Smooth muscle cell of the brain vasculature (primary cell): Measurements from ENCODE around the gene PCSK2.

Experiments used
- DNase-seq: peaks from one replicate; pipeline ENCODE4 v3.0.0-alpha.2; 2012; ENCODE audit warnings: low read depth, low spot score

Gene PCSK2

DNA sequence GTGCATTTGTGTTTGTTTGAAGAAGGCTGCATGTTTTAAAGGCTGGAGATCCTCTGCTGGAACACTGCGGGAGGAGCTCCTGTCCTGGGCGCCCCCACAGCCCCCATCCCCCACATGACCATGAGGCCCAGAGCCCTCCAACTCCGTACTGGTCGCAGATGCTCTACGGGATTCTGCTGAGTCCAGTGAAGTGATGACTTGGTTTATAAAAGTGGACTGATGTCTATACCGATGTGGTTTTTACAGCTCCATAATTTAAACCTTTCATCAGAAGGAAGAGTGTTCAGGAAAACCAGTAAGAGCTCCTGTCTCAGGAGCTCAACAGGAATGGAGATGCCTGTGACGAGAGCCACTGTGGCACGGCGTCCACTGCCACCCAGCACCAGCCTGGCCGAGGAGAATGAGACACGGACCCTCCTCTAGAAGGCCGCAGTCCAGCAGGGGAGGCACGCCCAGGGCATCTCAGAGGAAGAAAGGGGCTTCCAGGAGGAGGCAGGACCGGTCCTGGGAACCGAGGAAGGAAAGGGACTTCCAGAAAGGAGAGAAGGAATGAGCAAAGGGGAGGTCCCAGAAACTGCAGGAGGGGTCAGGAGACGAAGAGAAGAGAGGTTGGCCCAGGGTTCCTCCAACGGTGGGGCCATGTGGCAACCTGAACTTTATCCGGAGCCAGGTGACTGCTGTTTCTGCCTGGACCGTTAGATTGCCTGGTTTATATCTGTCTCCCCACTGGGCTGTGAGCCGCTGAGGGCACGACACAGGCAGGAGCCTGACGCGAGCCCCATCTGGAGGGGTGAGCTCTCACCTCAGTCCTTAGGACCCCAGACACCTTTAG lies 277.4 kb downstream of the PCSK2 start:
- no peak for DNase-seq

GRCh38 chr20:17504898-17505635 lies 278.2 kb downstream of the PCSK2 start:
- DNase-seq: peak; percentile 17

DNA sequence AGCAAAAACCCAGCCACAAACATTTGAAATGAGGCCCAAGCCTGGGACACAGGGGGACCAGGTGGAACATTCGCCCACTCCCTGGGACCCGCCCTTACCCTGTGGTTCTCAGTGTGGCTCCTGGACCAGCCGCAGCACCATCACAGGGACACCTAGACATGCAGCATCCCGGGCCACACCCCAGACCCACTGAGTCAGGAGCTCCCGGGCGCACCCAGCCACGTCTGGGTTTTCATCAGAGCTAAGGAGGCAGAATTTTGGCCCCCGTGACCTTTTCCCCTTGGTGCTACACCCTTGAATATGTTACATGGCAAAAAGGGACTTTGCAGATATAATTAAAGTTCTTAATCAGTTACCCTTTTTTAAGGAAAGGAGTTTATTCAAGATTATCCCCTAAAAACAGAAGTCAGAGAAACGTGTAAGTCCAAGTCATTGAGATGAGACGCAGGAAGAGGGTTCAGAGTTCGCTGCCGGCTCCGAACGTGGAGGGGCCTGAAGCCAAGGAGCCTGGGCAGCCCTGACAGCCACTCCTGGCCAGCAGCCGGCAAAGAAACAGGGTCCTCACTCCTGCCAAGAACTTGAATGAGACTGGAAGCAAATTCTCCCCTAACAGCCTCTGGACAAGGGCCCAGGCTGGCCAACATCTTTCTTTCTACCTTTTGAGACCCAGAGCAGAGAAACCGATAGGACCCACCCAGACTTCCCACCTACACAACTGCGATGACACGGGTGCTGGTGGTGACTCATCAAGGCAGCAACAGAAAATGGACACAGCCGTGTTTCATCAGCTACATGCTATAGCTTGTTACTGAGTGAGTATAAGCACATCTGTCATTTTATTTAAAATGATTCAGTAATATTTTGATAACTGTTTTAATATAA lies 279.0 kb downstream of the PCSK2 start:
- DNase-seq: no peak

- DNase-seq: no peak
Measured at GRCh38 chr20:17507032-17507431, 280.2 kb downstream of the PCSK2 start.

DNA sequence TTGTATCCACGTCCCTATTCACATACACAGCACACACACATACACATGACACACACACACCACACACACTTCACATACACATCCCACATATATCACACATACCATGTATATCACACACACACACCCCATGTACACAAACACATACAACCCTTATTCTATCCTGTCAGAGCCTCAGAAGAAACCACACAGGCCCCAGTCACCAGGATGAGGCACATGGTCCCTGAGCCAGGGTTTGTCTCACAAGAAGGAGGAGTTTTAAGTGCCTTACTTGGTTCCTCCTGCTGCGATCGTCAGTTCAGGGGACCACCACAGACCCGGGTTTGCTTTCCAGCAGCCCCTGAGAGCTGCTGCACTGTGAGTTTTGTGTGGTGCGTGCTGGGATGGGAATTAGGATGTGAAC lies 280.7 kb downstream of the PCSK2 start:
- DNase-seq: no peak

DNA sequence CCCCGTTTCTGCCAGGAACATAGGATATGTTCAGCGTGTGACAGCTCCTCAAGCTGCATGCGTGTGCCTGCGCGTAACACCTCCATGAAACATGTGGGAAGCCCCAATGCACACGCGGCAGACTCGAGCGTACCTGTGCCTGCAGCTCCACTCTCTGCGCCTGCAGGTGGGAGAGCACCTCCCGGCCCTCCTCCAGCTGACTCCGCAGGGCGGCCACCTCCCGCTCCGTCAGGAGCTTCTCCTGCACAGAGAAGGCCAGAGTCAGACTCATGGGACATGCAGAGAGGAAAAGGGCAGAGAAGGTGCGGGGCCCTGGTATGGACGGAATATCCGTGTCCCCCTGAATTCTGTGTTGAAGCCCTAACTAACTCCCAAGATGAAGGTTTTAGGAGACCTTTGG lies 281.9 kb downstream of the PCSK2 start:
- DNase-seq: no peak

DNA sequence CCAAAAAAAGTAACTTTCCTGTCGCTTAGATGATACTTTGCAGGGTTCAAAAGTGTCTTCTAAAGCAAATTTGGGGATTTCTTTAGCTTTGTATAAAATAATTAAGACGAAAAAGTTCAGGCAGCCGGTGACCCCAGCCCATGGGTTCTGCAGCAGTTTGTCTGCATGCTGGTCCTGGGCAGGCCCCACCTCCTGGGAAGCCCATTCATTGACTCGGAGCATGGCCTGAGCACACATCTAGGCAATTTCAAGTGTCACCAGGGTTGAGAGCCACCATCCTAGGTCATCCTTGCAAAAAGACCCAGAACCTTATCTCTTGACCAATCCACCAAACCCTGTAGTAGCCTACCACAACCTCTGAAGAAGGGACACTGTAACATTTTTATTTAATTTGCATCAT lies 283.7 kb downstream of the PCSK2 start:
- no peak for DNase-seq

DNA sequence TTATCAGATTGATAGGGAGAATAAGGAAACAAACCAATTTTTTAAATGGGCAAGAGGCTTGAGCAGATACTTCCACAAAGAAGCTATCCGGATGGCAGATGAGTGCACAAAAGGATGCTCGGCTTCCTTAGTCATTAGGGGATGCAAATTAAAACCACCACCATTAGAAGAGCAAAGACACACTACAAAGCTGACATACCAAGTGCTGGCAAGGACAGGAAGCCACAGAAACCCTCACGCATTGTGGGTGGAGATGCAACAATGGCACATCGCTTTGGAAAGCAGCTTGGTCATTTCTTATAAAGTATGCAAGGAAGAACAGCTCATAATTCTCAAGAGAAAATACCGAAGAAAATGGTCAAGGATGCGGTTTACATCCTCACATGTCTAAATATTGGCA lies 284.6 kb downstream of the PCSK2 start:
- DNase-seq: no peak

DNA sequence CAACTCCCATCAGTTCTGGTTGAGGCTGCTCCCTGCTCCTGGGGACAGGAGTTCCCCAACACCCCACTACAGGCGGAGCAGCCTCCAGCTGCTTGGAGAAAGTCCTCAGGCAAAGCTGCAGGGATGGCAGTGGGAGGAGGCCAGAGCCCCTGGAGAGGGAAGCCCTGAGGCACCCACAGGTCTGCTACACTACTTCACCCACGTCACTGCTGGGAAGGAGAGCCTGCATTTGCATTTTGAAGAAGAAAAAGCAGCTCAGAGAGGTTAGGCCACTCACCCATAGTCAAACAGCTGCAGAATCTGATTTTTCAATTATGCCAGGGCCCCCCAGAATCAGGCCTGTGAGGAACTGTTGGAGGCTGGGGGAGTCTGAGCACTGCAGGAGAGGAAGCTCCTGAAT lies 287.1 kb downstream of the PCSK2 start:
- DNase-seq: no peak

DNA sequence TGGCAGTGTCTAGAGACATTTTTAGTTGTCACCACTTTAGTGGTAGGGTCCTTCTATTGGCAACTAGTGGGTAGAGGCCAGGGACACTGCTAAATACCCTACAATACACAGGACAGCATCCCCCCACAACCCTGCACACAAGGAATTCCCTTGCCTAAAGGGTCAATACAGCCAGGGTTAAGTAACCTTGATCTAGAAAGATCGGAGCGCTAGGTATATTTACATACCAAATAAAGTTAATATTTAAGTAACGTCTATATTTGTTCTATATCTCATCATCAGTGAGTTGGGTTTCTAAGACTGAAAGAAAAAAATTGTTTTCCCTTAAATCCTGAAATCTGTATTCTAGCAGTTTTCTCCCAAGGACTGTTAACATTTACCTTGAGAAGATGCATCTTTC lies 288.2 kb downstream of the PCSK2 start:
- no peak for DNase-seq

DNA sequence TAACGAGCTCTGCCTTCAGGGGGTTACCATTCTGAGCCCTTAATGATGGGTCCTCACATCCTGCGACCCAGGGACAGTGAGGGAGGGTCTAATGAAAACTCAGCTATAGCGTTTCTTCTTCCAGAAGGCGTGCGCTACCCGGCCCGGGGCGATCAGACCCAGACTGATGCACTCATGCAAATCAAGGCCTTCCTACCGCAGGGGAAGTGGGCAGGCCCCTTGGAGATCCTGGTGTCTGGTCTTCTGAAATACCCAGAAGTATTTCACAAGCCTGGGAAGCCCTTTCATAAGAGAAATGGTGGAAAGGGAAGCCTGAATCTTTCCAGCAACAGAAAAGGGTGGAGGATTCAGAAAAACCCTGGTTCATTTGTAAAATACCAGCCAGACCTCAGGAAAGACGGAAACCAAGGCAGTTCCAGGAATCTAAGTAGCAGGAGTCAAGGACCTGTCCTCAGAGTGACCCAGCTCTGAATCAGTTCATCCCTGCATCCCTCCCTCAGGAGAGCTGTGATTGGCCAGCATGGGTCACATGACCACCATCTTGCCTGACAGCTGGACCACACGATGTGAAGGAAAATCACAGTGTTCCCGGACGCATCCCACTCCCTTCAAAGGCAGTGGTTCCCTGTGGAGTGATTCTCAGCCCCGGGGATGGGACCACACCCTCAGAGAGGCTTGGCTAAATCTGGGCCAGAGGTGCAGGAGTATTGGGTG lies 291.7 kb downstream of the PCSK2 start:
- DNase-seq: no peak

DNA sequence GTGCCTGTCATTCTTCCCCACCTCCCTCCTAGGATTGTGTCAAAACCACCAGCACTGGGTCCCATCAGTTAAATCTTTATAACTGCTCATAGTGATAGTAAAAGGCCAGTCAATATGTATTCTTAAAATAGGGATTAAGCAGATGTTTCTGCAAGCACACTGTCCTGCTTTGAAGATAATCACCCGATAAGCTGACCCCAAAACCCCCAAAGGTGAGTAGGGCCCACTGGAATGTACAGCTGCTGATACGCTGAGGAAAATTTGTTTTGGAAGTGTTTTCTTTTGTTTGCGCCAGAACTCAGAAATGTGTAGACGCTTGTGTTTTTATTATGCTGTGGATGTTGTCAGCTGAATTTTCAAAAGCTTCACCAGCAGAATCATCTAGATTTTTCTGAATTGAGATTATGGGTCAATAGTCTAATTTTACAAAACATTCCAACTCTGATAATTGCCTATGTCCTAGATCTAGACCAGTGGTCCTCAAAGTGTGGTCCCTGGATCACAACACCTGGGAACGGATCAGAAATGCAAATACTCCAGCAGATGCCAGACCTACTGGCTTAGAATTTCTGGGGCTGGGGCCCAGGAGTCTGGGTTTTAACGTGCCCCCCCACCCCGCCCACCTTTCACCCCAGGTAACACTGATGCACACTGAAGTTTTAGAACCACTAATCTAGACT lies 292.9 kb downstream of the PCSK2 start:
- no peak for DNase-seq

GRCh38 chr20:17520583-17520982 lies 293.7 kb downstream of the PCSK2 start:
- DNase-seq: no peak

- DNase-seq: no peak
Measured at GRCh38 chr20:17522528-17522927, 295.7 kb downstream of the PCSK2 start.

DNA sequence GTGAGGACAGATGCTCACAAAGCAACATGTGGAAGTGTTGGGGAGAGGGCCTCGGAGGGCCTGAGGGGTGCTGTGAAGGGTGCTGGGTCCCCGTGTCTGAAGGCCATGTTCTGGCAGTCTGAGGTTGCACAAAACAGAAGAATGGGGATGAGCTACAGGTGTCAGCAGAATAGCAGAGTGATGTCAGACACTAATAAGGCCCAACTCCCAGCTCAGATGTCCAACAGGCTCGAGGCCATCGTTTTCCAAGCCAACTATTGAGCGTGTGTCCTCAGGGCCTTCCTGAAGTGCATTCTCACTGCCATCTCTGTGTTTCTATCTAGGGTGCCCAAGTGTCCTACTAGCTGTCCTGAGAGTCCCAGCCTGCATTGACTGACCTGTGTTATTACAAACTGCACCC lies 296.5 kb downstream of the PCSK2 start:
- DNase-seq: no peak

- DNase-seq: no peak
Measured at GRCh38 chr20:17524560-17524959, 297.7 kb downstream of the PCSK2 start.

DNA sequence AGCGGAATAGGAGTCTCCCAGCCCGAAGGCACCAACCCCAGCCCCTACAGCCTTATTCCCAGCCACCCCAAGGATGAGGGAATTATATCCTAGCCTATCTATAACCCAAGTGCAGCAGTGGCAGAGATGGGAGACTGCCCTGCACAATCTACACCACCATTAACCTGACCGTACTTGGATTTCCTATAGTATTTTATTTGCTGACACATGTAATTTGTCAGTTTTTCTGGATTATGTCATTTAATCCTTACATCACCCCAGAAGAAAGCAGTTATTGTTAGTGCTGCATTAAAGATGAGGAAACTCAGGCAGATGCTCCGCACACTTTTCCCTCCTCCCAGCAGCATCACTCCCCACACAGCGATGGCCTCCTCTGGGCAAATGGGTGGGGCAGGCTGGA lies 298.3 kb downstream of the PCSK2 start:
- no peak for DNase-seq

GRCh38 chr20:17525650-17526049 lies 298.8 kb downstream of the PCSK2 start:
- no peak for DNase-seq

GRCh38 chr20:17529586-17529985 lies 302.7 kb downstream of the PCSK2 start:
- DNase-seq: no peak

DNA sequence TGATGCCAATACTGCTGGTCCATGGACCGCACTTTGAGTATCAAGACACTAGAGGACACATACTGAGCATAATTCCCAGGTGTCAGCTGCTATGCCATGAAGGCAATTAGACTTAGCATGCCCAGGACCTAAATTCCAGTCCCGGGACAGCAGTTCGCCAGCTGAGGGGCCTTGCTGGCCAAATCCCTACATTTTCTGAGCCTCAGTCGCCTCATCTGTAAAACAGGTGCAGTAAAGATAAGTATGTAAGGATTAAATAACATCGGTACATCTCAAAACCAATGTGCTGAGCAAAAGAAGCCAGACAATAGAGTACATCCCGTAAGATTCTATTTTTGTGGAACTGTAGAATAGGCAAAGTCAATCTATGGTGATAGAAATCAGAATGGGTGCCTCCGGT lies 303.3 kb downstream of the PCSK2 start:
- no peak for DNase-seq
